IMR-90 (cell line): ENCODE data around the gene SOX30. TPM values are rescaled to one million over a fixed set of nuclear protein-coding genes. Genes with fewer than 3 reads are reported as not detected.

Experiments used
- ATAC-seq: fragments of 200-7000 bp; cut with Tn5 transposase; 2 replicates; pipeline ENCODE4 v1.9.1; 2020; ENCODE audit warnings: low read depth, mild to moderate bottlenecking, moderate library complexity
- BruUV-seq: library from RNA; stranded (reverse); fragments of 400-500 nt; replicated peaks from 2 replicates; lab custom pipeline; 2021; lab: Mats Ljungman, UMichigan
- CTCF ChIA-PET: fragments of 300-600 bp; formaldehyde crosslinking; extraction: SDS; loops from one replicate; lab custom pipeline; 2021; ENCODE audit warnings: antibody characterized with exemption; lab: Yijun Ruan, JAX
- POLR2A ChIA-PET: fragments of 300-600 bp; sonication (Branson Sonifier 250); formaldehyde crosslinking; loops from one replicate; lab custom pipeline; 2022; ENCODE audit warnings: antibody characterized with exemption; ENCODE audit not compliant: unreplicated experiment; lab: Charles Lee
- DNase-seq: peaks from one replicate; pipeline ENCODE4 v3.0.0; 2013
- H2AFZ ChIP-seq: replicated peaks from 2 replicates; pipeline ENCODE3; 2013; ENCODE audit warnings: low read length, mild to moderate bottlenecking; ENCODE audit not compliant: poor library complexity
- H2AK5ac ChIP-seq: 2 replicates; pipeline ENCODE4 v1.6.1; 2013; ENCODE audit warnings: low read depth, low read length, inconsistent platforms
- H2AK9ac ChIP-seq: replicated peaks from 2 replicates; pipeline ENCODE3; 2013; ENCODE audit warnings: mild to moderate bottlenecking, low read depth, low read length, moderate library complexity; ENCODE audit not compliant: poor library complexity
- H2BK120ac ChIP-seq: 2 replicates; pipeline ENCODE4 v1.6.1; 2013; ENCODE audit warnings: low read depth, low read length, inconsistent platforms
- H2BK15ac ChIP-seq: 3 replicates; pipeline ENCODE4 v1.6.1; 2013; ENCODE audit warnings: low read depth, low read length, inconsistent platforms
- H2BK20ac ChIP-seq: 2 replicates; pipeline ENCODE4 v1.6.1; 2013; ENCODE audit warnings: low read depth, mild to moderate bottlenecking, inconsistent platforms, low read length, moderate library complexity
- H2BK5ac ChIP-seq: 2 replicates; pipeline ENCODE4 v1.6.1; 2013; ENCODE audit warnings: mild to moderate bottlenecking, low read depth, low read length, inconsistent platforms; ENCODE audit not compliant: poor library complexity, severe bottlenecking
- H3K14ac ChIP-seq: replicated peaks from 2 replicates; pipeline ENCODE4 v1.6.1; 2013; ENCODE audit warnings: low read depth, low read length, inconsistent platforms
- H3K18ac ChIP-seq: 2 replicates; pipeline ENCODE4 v1.6.1; 2013; ENCODE audit warnings: low read depth, low read length, control low read depth
- H3K23ac ChIP-seq: 2 replicates; pipeline ENCODE4 v1.6.1; 2013; ENCODE audit warnings: low read depth, low read length, inconsistent platforms
- H3K27ac ChIP-seq: 2 replicates; pipeline ENCODE4 v1.5.1; 2013; ENCODE audit warnings: mild to moderate bottlenecking, control low read depth, low read length; ENCODE audit not compliant: insufficient read depth
- H3K27me3 ChIP-seq: 2 replicates; pipeline ENCODE4 v1.6.1; 2013; ENCODE audit warnings: low read length; ENCODE audit not compliant: control insufficient read depth, insufficient read depth
- H3K36me3 ChIP-seq: 2 replicates; pipeline ENCODE4 v1.6.1; 2013; ENCODE audit warnings: low read length, mixed read lengths; ENCODE audit not compliant: control insufficient read depth, insufficient read depth
- H3K4ac ChIP-seq: 2 replicates; pipeline ENCODE4 v1.6.1; 2013; ENCODE audit warnings: low read depth, low read length, inconsistent platforms
- H3K4me1 ChIP-seq: 2 replicates; pipeline ENCODE4 v1.6.1; 2013; ENCODE audit warnings: low read length, mixed read lengths; ENCODE audit not compliant: control insufficient read depth, insufficient read depth
- H3K4me2 ChIP-seq: 2 replicates; pipeline ENCODE4 v1.6.1; 2013; ENCODE audit warnings: low read depth, mild to moderate bottlenecking, control low read depth, low read length, moderate library complexity
- H3K4me3 ChIP-seq: 2 replicates; pipeline ENCODE4 v1.5.1; 2013; ENCODE audit warnings: low read depth, mild to moderate bottlenecking, control low read depth, low read length, moderate library complexity; ENCODE audit not compliant: insufficient read depth
- H3K56ac ChIP-seq: 2 replicates; pipeline ENCODE4 v1.6.1; 2013; ENCODE audit warnings: low read length, inconsistent platforms; ENCODE audit not compliant: insufficient read depth; ENCODE audit errors: extremely low read depth
- H3K79me1 ChIP-seq, 2 experiments: 2 replicates each; pipeline ENCODE4 v1.6.1; 2013; ENCODE audit warnings: low read length in 2 of 2, inconsistent platforms in 1 of 2, low read depth in 1 of 2
- H3K9ac ChIP-seq: 2 replicates; pipeline ENCODE4 v1.6.1; 2013; ENCODE audit warnings: low read depth, low read length, control low read depth
- H3K9me1 ChIP-seq: 2 replicates; pipeline ENCODE4 v1.6.1; 2013; ENCODE audit warnings: low read length, inconsistent platforms; ENCODE audit not compliant: insufficient read depth
- H3K9me3 ChIP-seq: 2 replicates; pipeline ENCODE4 v1.6.1; 2013; ENCODE audit warnings: low read length; ENCODE audit not compliant: control insufficient read depth, insufficient read depth
- H4K20me1 ChIP-seq: 2 replicates; pipeline ENCODE4 v1.6.1; 2013; ENCODE audit warnings: low read length, inconsistent platforms; ENCODE audit not compliant: insufficient read depth
- H4K5ac ChIP-seq: 2 replicates; pipeline ENCODE4 v1.6.1; 2013; ENCODE audit warnings: mild to moderate bottlenecking, low read depth, low read length, control low read depth
- H4K8ac ChIP-seq, 2 experiments: 2 replicates each; pipeline ENCODE4 v1.6.1; 2013; ENCODE audit warnings: low read depth in 2 of 2, low read length in 2 of 2, control low read depth in 1 of 2, inconsistent platforms in 1 of 2
- H4K91ac ChIP-seq: 2 replicates; pipeline ENCODE4 v1.6.1; 2013; ENCODE audit warnings: low read depth, low read length, inconsistent platforms; ENCODE audit not compliant: insufficient read depth
- CHD1 ChIP-seq: IDR thresholded peaks from 2 replicates; pipeline ENCODE4 v1.6.1; 2012; ENCODE audit warnings: low read depth, low read length, improper control_type of control experiment
- CTCF ChIP-seq: conservative IDR thresholded peaks from 2 replicates; pipeline ENCODE4 v1.5.1; 2012; ENCODE audit warnings: mild to moderate bottlenecking, low read depth, low read length, improper control_type of control experiment
- ELK1 ChIP-seq: fragments of 150-350 bp; IDR thresholded peaks from 2 replicates; pipeline ENCODE4 v1.6.1; 2016; ENCODE audit warnings: low read depth, mild to moderate bottlenecking, low read length, moderate library complexity, borderline replicate concordance
- FOS ChIP-seq: fragments of 150-350 bp; IDR thresholded peaks from 2 replicates; pipeline ENCODE4 v1.6.1; 2016; ENCODE audit warnings: low read depth, low read length
- POLR2A ChIP-seq: IDR thresholded peaks from 2 replicates; pipeline ENCODE4 v1.6.1; 2012; ENCODE audit warnings: mild to moderate bottlenecking, low read depth, low read length
- SMC3 ChIP-seq: fragments of 150-350 bp; IDR thresholded peaks from 2 replicates; pipeline ENCODE4 v1.6.1; 2016; ENCODE audit warnings: low read depth, mild to moderate bottlenecking, antibody characterized with exemption, low read length, moderate library complexity
- USF2 ChIP-seq: fragments of 150-350 bp; IDR thresholded peaks from 2 replicates; pipeline ENCODE4 v1.6.1; 2017; ENCODE audit warnings: mild to moderate bottlenecking, antibody characterized with exemption, low read length, low read depth
- WGBS, 2 experiments: methylation state at CpG; one replicate each; pipeline versions ENCODE4 v1.1.5 to v1.1.7; 2013; ENCODE audit warnings: missing lambda C conversion rate in 2 of 2; ENCODE audit not compliant: insufficient read length in 1 of 2; ENCODE audit errors: extremely low coverage in 2 of 2; 5-methylcytosine and 5-hydroxymethylcytosine counted together
- dilution Hi-C: fragments of 300-500 bp; cut with HindIII; formaldehyde crosslinking; loops from one replicate; pipeline ENCODE4 v1.14.3; 2018; ENCODE audit warnings: low sequenced_read_pairs; ENCODE audit not compliant: unreplicated experiment
- in situ Hi-C: fragments of 300-500 bp; cut with MboI; formaldehyde crosslinking; loops from 3 replicates; pipeline ENCODE4 v1.14.3; 2019; ENCODE audit warnings: low sequenced_read_pairs, inconsistent platforms, mixed read lengths
- intact Hi-C: fragments of 100-400 bp; cut with micrococcal nuclease; formaldehyde crosslinking; loops from 2 replicates; pipeline ENCODE4 v1.10.0; 2022
- polyA plus RNA-seq, 3 experiments: library from polyadenylated mRNA; depleted of rRNA; stranded (reverse); fragments of >200 nt; gene quantifications; 2 replicates each; pipeline ENCODE4 v1.2.3, GENCODE V29; 2012; ENCODE audit warnings: low replicate concordance in 1 of 3
- total RNA-seq: library from RNA; depleted of rRNA; stranded (reverse); fragments of >200 nt; gene quantifications from 2 replicates; pipeline ENCODE4 v1.2.3, GENCODE V29; 2012

Gene SOX30
- total and polyA plus RNA-seq, 2 of the 4 experiments (the other 2 are of a cell fraction) = not detected

GRCh38 chr5:157657516-157657915 lies 5.3 kb upstream of the SOX30 start:
- H3K27ac ChIP-seq = no peak overlapping the region
- H3K4me1 ChIP-seq = no peaks in the 10 kb centered on the region
- POLR2A ChIA-PET = no interaction called here
- in situ Hi-C loops (no loop called here), intact Hi-C loops (no loop called here), dilution Hi-C loops (no loop called here)
- H4K20me1 ChIP-seq = no peaks in the 10 kb centered on the region
- no CpG with 5 or more reads among the region's 2 CpGs for WGBS, 2 experiments
- no TSS peak for BruUV-seq
- no peak overlapping the region for H3K9ac ChIP-seq
- no peaks in the 10 kb centered on the region for H3K79me1 ChIP-seq
- H2AK9ac ChIP-seq = no peak overlapping the region
- H3K4ac ChIP-seq = no peak overlapping the region
- H3K4me3 ChIP-seq = no peak overlapping the region
- H3K9me1 ChIP-seq = no peaks in the 10 kb centered on the region
- CTCF ChIA-PET = no interaction called here
- no peak overlapping the region for H3K14ac ChIP-seq
- H2BK15ac ChIP-seq = no peak overlapping the region
- no peak overlapping the region for H3K4me2 ChIP-seq
- H2BK5ac ChIP-seq = no peak overlapping the region
- ATAC-seq (no peak), DNase-seq (no peak)
- no peak overlapping the region for H4K91ac ChIP-seq
- no peak overlapping the region for H2BK120ac ChIP-seq
- no peak overlapping the region for H2BK20ac ChIP-seq
- no peak overlapping the region for H4K8ac ChIP-seq
- no peak overlapping the region for H3K56ac ChIP-seq
- H3K9me3 ChIP-seq = peaks cover 6% of the 10 kb centered on the region
- no peak for TF ChIP-seq POLR2A
- TF ChIP-seq ELK1 = no peak
- no peak for TF ChIP-seq CHD1
- no peak for TF ChIP-seq CTCF
- no peak for TF ChIP-seq SMC3
- no peak for TF ChIP-seq FOS
- no peak for TF ChIP-seq USF2
- no peak overlapping the region for H2AFZ ChIP-seq
- no peak overlapping the region for H3K23ac ChIP-seq
- no peak overlapping the region for H2AK5ac ChIP-seq
- no peak overlapping the region for H3K18ac ChIP-seq
- H3K27me3 ChIP-seq = no peaks in the 10 kb centered on the region
- no peak overlapping the region for H4K5ac ChIP-seq
- H3K36me3 ChIP-seq = no peaks in the 10 kb centered on the region
